Nephron progenitor cell (in vitro differentiated cells): ENCODE data around the gene XRN1.

Source experiments
- DNase-seq: peaks from one replicate; pipeline ENCODE4 v3.0.0; 2021
- H3K27ac Mint-ChIP-seq: 2 replicates; pipeline ENCODE4 v1.8.0; 2021; ENCODE audit warnings: mild to moderate bottlenecking, moderate library complexity, mixed read lengths
- H3K27me3 Mint-ChIP-seq: 2 replicates; pipeline ENCODE4 v1.8.0; 2021; ENCODE audit warnings: mild to moderate bottlenecking, low read depth, mixed read lengths; ENCODE audit not compliant: poor library complexity
- H3K36me3 Mint-ChIP-seq: 2 replicates; pipeline ENCODE4 v1.8.0; 2021; ENCODE audit warnings: low read depth, mixed read lengths
- H3K4me1 Mint-ChIP-seq: 2 replicates; pipeline ENCODE4 v1.8.0; 2021; ENCODE audit warnings: mixed read lengths
- H3K4me3 Mint-ChIP-seq: 2 replicates; pipeline ENCODE4 v1.8.0; 2021; ENCODE audit warnings: mild to moderate bottlenecking, moderate library complexity, mixed read lengths
- H3K9me3 Mint-ChIP-seq: 2 replicates; pipeline ENCODE4 v1.8.0; 2021; ENCODE audit warnings: mild to moderate bottlenecking, moderate library complexity, mixed read lengths
- CTCF ChIP-seq: fragments of 200-600 bp; sonication (generic); IDR thresholded peaks from 2 replicates; pipeline ENCODE4 v1.5.0; 2021; ENCODE audit warnings: antibody characterized with exemption

XRN1 gene

DNA sequence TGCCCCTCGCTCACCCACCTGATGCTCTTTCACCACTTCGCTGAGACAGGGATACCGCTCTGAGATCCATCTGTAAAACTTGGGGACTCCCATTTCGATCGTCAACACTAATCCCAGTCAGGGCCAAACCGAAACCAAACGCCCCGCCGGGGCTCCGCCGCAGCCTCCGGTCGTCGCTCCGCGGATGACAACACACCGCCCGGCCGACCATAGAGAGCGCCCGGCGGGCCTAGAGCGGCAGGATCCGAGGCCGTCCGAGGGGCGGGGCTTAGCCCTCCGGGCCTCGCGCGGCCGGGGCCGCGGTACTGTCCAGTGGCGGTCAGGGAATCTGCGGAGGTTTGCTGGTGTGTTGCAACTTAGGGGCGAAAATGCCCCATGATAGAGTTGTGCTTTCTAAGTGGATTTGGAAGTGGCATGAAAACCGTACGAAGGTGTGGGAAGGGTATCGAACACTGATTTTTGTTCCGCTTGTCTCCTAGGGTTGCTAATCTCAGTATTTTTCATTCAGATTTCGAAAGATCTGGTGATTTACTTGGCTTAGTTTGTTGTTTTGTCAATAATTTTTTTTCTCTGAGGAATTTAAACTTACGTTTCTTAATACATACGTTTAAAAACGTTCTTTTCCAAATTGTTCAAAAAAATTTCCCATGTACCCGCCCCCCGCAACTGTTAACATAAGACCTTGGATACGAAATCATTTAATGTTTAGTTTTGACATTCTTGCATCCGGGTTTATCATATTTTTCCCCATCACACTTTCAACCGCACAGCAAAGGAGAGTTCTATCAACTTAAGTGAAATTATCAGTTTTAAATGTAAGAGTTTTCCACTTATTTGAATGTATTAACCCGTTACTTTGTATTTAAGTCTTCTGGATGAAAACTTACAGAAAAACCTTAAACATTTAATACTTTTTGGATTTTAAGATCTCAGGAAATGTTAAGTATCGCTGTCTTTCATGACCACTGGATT is at the start of gene XRN1:
Gene XRN1, minus strand, starts transcription at position 186 of the 972 bp plus-strand sequence. Its CDS starts 93 bp downstream, at position 93.
- peak within 1 kb of the TSS; percentile 96 for H3K4me3 Mint-ChIP-seq
- DNase-seq: peak; percentile 99
- TF ChIP-seq CTCF: no peak
- H3K4me1 Mint-ChIP-seq: peaks cover 36% of the 10 kb centered on the region
- H3K36me3 Mint-ChIP-seq: peaks cover 28% of the 10 kb centered on the region
- no peaks in the 10 kb centered on the region for H3K27me3 Mint-ChIP-seq
- peak within 1 kb of the TSS; percentile 100 for H3K27ac Mint-ChIP-seq
- H3K9me3 Mint-ChIP-seq: peaks cover 9% of the 10 kb centered on the region

DNA sequence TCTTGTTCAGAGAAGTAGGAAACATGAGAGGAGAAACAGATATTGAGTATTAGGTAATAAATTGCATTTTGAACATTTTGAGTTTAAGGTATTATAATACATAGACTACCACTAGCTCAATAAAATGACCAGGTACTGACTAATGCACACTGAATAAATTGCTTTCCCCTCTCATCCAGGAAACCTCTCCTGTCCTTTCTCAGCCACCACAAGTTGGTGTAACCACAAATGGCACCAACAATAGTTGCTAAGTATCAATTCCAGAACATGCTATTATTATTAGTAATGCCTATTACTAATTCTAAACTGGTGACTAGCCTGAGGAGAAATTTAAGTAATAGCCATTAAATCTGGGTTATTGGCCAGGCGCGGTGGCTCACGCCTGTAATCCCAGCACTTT is 47.3 kb upstream of the XRN1 start:
- H3K27ac Mint-ChIP-seq: no peak overlapping the region
- no peaks in the 10 kb centered on the region for H3K4me1 Mint-ChIP-seq
- TF ChIP-seq CTCF: no peak
- no peak for DNase-seq
- peaks cover 34% of the 10 kb centered on the region for H3K36me3 Mint-ChIP-seq
- H3K27me3 Mint-ChIP-seq: no peaks in the 10 kb centered on the region
- no peak overlapping the region for H3K4me3 Mint-ChIP-seq
- no peaks in the 10 kb centered on the region for H3K9me3 Mint-ChIP-seq

- no peaks in the 10 kb centered on the region for H3K4me1 Mint-ChIP-seq
- no peak overlapping the region for H3K4me3 Mint-ChIP-seq
- H3K36me3 Mint-ChIP-seq: peaks cover 55% of the 10 kb centered on the region
- no peaks in the 10 kb centered on the region for H3K9me3 Mint-ChIP-seq
- no peak overlapping the region for H3K27ac Mint-ChIP-seq
- DNase-seq: no peak
- no peaks in the 10 kb centered on the region for H3K27me3 Mint-ChIP-seq
- no peak for TF ChIP-seq CTCF
Observed at GRCh38 chr3:142492184-142492583, 44.3 kb upstream of the XRN1 start.

DNA sequence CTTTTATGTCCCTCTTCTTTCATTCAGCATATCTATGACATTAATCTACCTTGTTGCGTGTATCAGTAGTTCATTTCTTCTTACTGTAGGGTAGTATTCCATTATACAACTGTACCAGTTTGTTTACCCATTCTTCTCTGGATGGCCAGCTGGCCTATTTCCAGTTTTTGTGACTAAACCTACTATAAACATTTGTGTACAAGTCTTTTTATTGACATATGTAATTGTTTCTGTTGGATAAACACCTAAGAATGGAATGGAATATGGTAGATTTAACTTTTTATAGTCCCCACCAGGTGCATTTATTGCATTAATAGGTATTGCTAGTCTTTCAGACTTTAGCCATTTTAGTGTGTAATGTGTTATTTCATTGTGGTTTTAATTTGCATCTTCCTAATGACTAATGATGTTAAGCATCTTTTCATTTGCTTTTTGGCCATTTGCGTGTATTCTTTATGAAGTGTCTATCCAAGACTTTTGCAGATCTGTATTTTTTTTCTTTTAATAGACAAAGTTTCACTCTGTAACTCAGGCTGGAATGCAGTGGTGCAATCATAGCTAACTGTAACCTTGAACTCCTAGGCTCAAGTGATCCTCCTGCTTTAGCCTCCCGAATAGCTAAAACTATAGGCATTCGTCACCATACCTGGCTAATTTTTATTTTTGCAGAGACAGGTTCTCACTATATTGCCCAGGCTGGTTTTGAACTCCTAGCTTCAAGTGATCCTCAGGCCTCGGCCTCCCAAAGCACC is 41.9 kb upstream of the XRN1 start:
- Mint-ChIP-seq H3K4me1 (no peaks in the 10 kb centered on the region), H3K27ac (no peak overlapping the region), H3K9me3 (no peaks in the 10 kb centered on the region), H3K4me3 (no peak overlapping the region), H3K27me3 (no peaks in the 10 kb centered on the region), H3K36me3 (peaks cover 65% of the 10 kb centered on the region)
- DNase-seq: no peak
- TF ChIP-seq CTCF: no peak

- Mint-ChIP-seq H3K9me3 (peaks cover 35% of the 10 kb centered on the region), H3K27me3 (no peaks in the 10 kb centered on the region), H3K4me3 (no peak overlapping the region), H3K27ac (no peak overlapping the region), H3K4me1 (no peaks in the 10 kb centered on the region), H3K36me3 (peaks cover 93% of the 10 kb centered on the region)
- no peak for DNase-seq
- TF ChIP-seq CTCF: no peak
Observed at GRCh38 chr3:142484912-142485435, 37.1 kb upstream of the XRN1 start.
